HG02759 (cell line): ENCODE data around the gene ZNF197.
"Not testable (repeated sequence)": the region's sequence is repeated elsewhere in the genome, so short reads cannot be mapped to it uniquely, and the experiment has no call there.

Source experiments
- ATAC-seq: cut with Tn5 transposase; IDR thresholded peaks from one replicate; pipeline ENCODE4 v1.9.1; 2021; ENCODE audit warnings: mild to moderate bottlenecking, moderate library complexity; ENCODE audit not compliant: unreplicated experiment

Gene ZNF197

DNA sequence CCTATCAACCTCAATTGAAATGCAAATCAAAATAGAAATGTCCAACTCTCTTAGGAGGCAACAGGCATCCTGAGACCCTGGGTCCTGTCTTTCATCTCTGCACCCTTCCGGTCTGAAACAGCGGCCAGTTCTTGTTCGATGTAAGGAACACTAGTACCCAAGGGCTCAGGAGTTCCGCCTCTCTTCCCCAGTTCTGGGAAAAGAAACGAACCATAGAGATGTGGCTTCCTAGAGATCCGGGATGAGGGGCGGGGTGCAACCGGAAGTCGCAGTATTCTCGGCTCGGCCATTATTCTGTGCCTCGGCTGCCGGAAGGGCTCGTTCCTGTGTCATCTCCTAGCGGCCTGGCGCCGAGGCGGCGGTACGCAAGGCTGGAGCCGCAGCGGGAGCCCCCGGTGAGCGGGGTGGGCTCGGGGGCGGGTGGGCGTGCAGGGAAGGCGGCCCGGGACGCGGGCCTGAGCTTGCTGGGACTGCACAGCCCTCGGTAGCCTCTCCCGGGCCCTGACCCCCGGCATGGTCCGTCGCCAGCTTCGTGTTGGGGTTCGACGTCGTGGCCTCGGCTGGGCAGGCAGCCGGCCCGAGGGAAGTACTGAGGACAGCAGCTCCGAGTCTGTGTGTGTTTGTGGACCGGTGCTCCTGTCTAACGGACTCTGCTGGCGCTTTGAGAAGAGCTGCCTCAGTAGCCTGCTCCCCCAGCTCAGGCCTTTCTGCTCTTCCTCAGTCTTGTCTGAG is at the start of gene ZNF197:
ZNF197 (plus strand) TSS at position 288 of the 732 bp plus-strand sequence. CDS start 4,119 bp downstream, outside the sequence.
- ATAC-seq = peak; percentile 94

DNA sequence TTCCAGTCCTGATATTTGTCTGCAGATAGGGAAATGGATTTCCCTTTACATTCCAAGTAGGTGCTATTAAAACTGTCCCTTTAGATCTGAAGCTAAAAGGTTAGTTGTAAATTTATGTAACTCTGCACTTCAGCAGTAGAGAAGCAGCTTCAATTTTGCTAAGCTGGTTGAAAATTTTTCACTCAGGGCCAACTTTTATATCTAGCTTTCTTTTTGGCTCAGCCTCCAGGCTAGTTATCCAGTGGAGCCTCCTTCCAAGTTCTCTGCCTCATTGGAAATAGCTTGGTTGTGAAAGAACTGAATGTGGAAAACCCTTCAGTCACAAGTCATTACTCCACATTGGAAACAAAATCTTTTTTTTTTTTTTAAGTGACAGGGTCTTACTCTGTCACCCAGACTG is 48.2 kb upstream of the ZNF197 start:
- ATAC-seq = no peak

DNA sequence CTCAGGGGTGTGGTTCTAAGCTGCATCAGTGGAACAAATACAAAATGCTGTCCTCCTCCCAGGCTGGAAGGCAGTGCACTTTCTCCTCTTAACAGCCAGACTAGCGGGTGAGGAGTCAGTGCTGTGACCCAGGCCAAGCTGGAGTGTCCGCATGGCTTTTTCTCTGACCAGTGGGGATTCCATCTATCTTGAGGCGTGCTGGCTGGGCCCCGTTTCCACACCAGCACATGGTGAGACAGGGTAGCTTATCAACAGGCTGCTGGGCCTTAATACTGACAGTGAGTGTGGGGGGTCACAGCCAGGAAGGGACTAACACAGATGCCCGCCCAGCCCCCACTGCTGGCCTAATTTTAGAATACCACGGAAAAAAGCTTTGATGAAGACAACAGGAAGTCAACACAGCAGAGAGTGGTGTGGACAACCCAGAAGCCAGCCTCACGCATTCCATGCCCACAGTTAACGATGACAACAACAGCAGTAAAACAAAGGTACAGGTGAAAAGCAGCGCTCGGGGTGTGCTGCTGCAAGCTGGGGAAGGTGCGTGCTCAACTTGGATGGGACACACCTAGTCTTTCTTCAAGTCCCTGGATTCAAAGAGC is 47.4 kb upstream of the ZNF197 start:
- not testable (repeated sequence) for ATAC-seq

DNA sequence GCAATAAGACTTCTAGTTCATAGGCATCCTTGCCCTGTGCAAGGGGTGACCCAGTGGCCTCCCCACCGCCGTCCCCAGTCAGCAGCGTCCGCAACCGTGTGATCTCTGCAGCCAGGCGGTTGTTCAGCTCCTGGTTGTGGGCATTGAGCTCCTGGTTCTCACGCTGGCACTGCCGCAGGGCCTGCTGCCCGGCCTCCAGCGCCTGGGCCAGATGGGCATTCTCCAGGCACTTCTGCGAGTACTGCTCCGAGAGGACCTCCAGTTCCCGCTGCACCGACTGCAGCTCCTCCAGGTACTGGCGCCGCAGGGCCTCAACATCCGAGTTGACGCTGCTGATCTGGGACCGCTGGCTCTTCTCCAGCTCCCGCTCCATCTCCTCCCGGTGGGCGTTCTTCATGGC is 46.5 kb upstream of the ZNF197 start:
- not testable (repeated sequence) for ATAC-seq

DNA sequence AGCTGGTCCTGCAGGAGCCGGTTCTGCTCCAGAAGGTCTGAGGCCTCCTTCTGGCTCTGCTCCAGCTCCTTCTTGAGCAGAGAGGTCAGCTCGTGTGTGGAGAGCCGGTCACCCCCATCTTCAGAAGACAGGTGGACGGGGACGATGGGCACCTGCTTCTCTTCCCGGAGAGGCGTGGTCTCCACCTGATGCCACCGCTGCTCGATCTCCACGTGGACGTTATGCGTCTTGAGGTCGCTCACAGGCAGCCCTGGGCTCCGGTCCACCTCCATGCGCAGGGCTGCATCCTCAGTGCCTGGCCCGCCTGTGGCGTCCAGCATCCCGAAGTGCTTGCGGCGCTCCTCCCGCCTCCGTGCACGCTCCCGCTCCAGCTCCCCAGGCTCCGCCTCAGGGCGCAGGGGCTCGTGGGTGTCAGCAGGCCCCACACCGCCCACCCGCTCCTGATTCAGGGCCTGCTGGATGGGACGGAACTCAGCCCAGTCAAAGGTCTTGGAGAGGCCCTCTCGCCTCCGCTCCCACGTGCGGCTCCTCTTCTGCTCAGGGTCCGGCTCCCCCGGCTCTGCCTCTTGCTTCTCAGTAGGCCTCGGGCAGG is 45.8 kb upstream of the ZNF197 start:
- not testable (repeated sequence) for ATAC-seq

DNA sequence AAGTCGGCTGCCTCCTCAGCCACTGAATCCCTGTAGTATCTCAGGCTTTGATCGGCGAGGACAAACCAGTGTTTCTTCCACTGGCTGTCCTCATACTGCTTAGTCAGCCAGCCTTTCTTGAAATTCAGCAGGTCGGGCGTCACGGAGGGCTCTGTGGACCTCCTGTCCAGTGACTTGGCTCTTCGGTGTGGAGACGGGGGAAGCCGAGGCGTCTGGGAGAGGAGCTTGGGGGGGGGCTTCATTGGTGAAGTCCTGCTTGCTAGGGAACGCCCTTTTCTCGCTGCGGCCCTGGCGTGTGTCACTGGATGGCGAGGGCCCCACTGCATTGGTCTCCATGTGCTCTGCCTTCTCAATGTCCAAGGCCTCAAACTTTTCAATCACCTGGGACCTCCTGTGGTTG is 45.1 kb upstream of the ZNF197 start:
- ATAC-seq = not testable (repeated sequence)

GRCh38 chr3:44580971-44581370 is 43.9 kb upstream of the ZNF197 start:
- ATAC-seq = not testable (repeated sequence)

- peak; percentile 91 for ATAC-seq
These were observed 40.0 kb upstream of the ZNF197 start, which contains the start of gene ZNF660 for GRCh38 chr3:44584646-44585501. ZNF660 (plus strand) TSS chr3:44584964; CDS start chr3:44594194, 9,230 bp downstream.

DNA sequence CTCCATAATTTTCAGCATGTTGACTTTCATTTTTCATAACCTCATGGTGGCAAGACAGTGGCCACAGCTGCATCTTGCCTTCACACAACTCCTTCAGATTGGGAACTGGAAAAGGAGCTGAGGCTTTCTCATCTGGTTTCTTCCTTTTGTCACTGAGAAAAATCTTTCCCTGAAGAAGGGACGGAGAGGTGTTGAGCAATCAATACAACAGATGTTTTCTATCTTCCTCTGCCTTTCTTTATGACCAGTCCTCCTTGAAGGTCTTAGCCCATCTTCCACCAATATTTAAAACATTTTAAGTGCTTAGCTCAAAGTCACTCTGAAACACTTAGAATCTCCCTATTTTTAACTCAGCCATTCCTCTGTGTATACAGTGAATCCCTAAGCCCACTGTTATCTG is 28.2 kb upstream of the ZNF197 start:
- no peak for ATAC-seq

DNA sequence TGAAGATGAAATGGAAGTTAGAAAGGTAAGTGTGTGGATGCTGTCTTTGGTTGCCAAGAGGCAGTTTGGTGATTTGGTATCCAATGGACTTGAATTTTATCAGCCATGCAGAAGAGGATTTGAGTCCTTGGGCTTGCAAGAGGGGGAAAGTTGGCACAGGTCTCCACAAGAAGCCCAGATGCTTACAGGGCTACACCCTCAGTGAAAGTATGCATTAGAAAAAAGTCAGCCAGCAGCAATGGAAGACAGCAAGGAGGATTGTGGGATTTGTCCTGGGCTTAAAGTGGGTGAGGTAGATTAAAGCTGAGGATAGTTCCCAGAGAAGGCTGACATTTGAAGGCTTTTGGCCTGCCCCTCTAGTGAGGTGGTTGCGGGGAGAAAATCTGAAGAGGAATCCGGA is 23.1 kb upstream of the ZNF197 start:
- ATAC-seq = no peak

GRCh38 chr3:44612678-44613077 is 12.2 kb upstream of the ZNF197 start:
- no peak for ATAC-seq

DNA sequence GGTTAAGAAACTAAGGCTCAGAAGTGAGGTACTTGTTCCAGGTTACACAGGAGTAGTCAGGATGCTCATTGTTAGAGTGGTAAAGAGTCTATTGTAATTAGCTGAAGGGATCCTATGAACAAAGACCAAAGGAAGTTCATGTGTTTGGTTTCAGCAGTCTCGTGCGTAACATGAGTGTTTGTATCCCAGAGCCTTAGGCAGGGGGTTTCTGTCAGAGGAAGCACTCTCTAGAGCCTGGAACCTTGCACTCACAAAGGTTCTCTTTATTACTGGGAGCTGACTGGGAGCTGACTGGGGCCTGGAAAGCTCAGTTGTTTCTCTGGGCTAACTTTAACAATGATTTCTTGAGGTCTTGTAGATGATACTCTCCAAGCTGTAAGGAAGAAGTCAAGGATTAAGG is 3.9 kb downstream of the ZNF197 start:
- ATAC-seq = no peak

- ATAC-seq = no peak
These were observed 7.4 kb downstream of the ZNF197 start for GRCh38 chr3:44632193-44632592.

GRCh38 chr3:44642337-44642736 is 17.5 kb downstream of the ZNF197 start:
- ATAC-seq = no peak

GRCh38 chr3:44643024-44643423 is 18.2 kb downstream of the ZNF197 start:
- ATAC-seq = no peak

DNA sequence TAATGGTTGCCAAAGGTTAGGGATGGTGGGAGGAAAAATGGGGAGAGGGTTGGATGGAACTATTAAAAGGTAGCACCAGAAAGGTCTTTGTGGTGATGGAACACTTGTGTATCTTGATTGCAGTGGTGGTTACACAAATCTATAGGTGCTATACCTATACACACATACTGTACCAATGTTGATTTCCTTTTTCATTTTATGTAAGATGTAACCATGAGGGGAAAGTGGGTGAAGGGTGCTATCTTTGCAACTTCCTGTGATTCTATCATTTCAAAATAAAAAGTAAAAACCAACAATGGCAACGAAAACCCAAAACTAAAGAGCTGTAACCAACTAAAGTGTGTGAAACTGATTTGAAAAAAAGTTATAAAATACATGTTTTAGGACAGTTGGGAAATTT is 22.9 kb downstream of the ZNF197 start:
- no peak for ATAC-seq

GRCh38 chr3:44648564-44649229 is 23.9 kb downstream of the ZNF197 start, which contains the start of gene ZNF35:
ZNF35 (plus strand) TSS chr3:44648732; CDS start chr3:44651068, 2,336 bp downstream.
- peak; percentile 93 for ATAC-seq

DNA sequence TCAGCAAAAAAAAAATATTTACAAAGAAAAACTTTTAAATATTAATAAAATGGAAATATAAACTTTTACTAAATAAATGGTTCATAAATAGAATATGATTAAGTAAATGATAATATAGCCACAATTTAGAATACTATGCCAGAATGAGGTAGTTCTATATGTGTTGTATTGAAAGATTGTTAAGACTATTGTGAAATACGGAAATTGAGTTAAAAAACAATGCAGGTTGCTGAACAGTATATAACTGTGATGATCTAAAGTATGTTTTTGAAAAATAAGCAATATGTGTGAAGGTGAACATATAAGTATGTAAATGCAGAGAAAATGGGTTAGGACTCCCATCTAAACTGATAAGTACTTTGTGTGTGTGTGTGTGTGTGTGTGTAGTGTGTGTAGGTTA is 24.9 kb downstream of the ZNF197 start:
- ATAC-seq = no peak

DNA sequence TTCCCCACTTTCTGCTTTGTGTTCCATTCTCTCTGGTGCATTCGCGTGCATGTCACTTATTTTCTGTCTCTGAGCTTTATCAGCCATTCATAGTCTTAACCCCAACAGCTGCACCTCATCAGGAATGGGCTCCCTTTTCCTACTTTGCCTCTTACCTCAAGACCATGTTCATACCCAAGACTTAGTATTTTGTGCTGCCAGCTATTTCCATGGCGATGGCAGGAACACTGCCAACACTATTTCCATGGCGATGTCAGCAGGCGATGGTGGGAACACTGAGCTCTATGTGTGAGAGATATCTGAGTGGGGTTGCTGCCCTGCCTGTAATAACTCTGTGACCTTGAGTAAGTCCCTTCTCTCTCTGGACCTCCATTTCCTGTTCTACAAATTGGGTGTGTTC is 29.2 kb downstream of the ZNF197 start:
- no peak for ATAC-seq

GRCh38 chr3:44659015-44659414 is 34.2 kb downstream of the ZNF197 start:
- no peak for ATAC-seq
